Panc1 (cell line): ENCODE measurements around the gene PBXIP1. TPM values are rescaled to one million over a fixed set of nuclear protein-coding genes. Genes with fewer than 3 reads are reported as not detected.

Experiments
- ATAC-seq: fragments of 200-7000 bp; cut with Tn5 transposase; 2 replicates; pipeline ENCODE4 v1.9.1; 2020; ENCODE audit warnings: mild to moderate bottlenecking, moderate library complexity
- BruUV-seq: library from RNA; stranded (reverse); fragments of 400-500 nt; replicated peaks from 2 replicates; lab custom pipeline; 2021; lab: Mats Ljungman, UMichigan
- CTCF ChIA-PET: fragments of 300-600 bp; sonication (Branson Sonifier 250); formaldehyde crosslinking; loops from one replicate; lab custom pipeline; 2022; ENCODE audit warnings: antibody characterized with exemption; lab: Charles Lee
- POLR2A ChIA-PET: fragments of 300-600 bp; sonication (Branson Sonifier 250); formaldehyde crosslinking; loops from one replicate; lab custom pipeline; 2022; ENCODE audit warnings: antibody characterized with exemption; lab: Charles Lee
- DNase-seq: peaks from one replicate; pipeline ENCODE4 v3.0.0-alpha.2; 2010; ENCODE audit warnings: low read depth, low spot score
- H3K27ac ChIP-seq: 2 replicates; pipeline ENCODE4 v1.5.1; 2011; ENCODE audit warnings: mild to moderate bottlenecking, low read length, inconsistent platforms
- H3K27me3 ChIP-seq: fragments of 200-500 bp; sonication (Bioruptor generic); 2 replicates; pipeline ENCODE4 v1.6.0; 2014; ENCODE audit warnings: low read length, inconsistent platforms; ENCODE audit not compliant: control insufficient read depth, insufficient read depth
- H3K36me3 ChIP-seq: fragments of 200-500 bp; sonication (Bioruptor generic); 2 replicates; pipeline ENCODE4 v1.5.1; 2014; ENCODE audit warnings: inconsistent platforms, mild to moderate bottlenecking, low read length, moderate library complexity; ENCODE audit not compliant: control insufficient read depth, insufficient read depth
- H3K4me1 ChIP-seq: 2 replicates; pipeline ENCODE4 v1.5.1; 2011; ENCODE audit warnings: inconsistent platforms, mild to moderate bottlenecking, low read length, moderate library complexity; ENCODE audit not compliant: control insufficient read depth, insufficient read depth
- H3K4me3 ChIP-seq, 2 experiments: 2 replicates each; pipeline ENCODE4 v1.5.1; 2011 to 2012; ENCODE audit warnings: low read depth in 2 of 2, low read length in 2 of 2, mild to moderate bottlenecking in 2 of 2, inconsistent platforms in 1 of 2, moderate library complexity in 1 of 2
- H3K9me3 ChIP-seq: fragments of 200-500 bp; sonication (Bioruptor generic); 2 replicates; pipeline ENCODE4 v1.5.1; 2014; ENCODE audit warnings: low read depth, mild to moderate bottlenecking, inconsistent platforms, low read length, moderate library complexity; ENCODE audit not compliant: control insufficient read depth, insufficient read depth
- CTCF ChIP-seq: fragments of 450-650 bp; IDR thresholded peaks from 2 replicates; pipeline ENCODE4 v1.5.1; 2017; ENCODE audit warnings: mild to moderate bottlenecking
- POLR2AphosphoS5 ChIP-seq: IDR thresholded peaks from 2 replicates; pipeline ENCODE4 v1.6.1; 2012; ENCODE audit warnings: mild to moderate bottlenecking, low read depth, low read length, moderate library complexity
- SIN3A ChIP-seq: IDR thresholded peaks from 2 replicates; pipeline ENCODE4 v1.6.1; 2012; ENCODE audit warnings: low read depth, mild to moderate bottlenecking, low read length, moderate library complexity, borderline replicate concordance; ENCODE audit not compliant: insufficient read depth
- TCF7L2 ChIP-seq: IDR thresholded peaks from 2 replicates; pipeline ENCODE4 v1.6.1; 2011; ENCODE audit warnings: mild to moderate bottlenecking, low read depth, low read length, inconsistent platforms
- in situ Hi-C: cut with HindIII; loops from 2 replicates; pipeline ENCODE4 v1.10.0; 2016; ENCODE audit warnings: low sequenced_read_pairs, low pct_unique_long_range_greater_than_20kb
- intact Hi-C: fragments of 100-400 bp; cut with micrococcal nuclease; formaldehyde crosslinking; loops from one replicate; pipeline ENCODE4 v1.10.0; 2022; ENCODE audit not compliant: unreplicated experiment
- total RNA-seq: library from RNA; stranded (reverse); gene quantifications from one replicate; pipeline ENCODE4 v1.2.1, GENCODE V29; 2021; ENCODE audit not compliant: unreplicated experiment
- TF ChIP-seq, protein P1 (sequence below), 2 experiments: IDR thresholded peaks; 2 replicates each; pipeline ENCODE4 v1.6.1; 2011 to 2012; ENCODE audit warnings: low read depth in 2 of 2, control low read depth in 1 of 2, low read length in 1 of 2, mild to moderate bottlenecking in 1 of 2, moderate library complexity in 1 of 2; ENCODE audit not compliant: insufficient read depth in 1 of 2

PBXIP1 gene
- total RNA-seq, 1 experiment from 2014 or later = 40.7 TPM

DNA sequence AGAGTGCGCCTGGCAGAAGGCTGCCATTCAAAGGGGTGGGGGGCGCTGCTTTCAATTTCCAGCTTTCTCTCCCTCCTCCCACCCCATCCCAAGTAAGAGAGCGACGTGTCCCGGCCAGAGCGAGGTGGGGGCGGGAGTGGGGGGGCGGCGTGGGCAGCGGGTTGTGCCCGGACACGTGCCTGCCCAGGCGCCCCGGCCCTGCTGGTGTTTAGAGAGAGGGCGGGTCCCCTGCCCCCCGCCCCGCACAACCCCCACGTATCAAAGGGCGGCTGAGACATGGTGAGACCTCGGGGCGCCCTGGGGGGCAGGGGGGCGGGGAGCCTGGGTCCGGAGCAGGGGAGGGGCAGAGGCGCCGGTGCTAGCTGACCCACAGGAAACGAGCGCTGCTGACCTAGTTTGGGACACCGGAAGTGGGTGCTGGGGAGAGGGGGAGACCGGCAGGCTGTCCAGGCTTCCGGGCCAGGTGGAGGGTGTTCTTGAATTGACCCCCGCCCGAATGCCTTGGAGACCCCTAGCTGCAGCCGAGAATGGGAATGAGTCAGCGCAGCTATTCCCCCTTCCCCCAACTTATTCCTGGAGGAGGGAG is 48.0 kb upstream of the PBXIP1 start:
- peaks cover 48% of the 10 kb centered on the region for H3K4me1 ChIP-seq
- ChIA-PET CTCF (no interaction called here), POLR2A (no interaction called here)
- peak overlapping the region; percentile 99 for H3K27ac ChIP-seq
- peaks cover 5% of the 10 kb centered on the region; the same call in 1 of the 2 replicates for H3K36me3 ChIP-seq
- H3K4me3 ChIP-seq = peak overlapping the region; percentile 80 to 98
- BruUV-seq = no TSS peak
- DNase-seq = no peak
- H3K27me3 ChIP-seq = no peaks in the 10 kb centered on the region
- no peaks in the 10 kb centered on the region for H3K9me3 ChIP-seq
- in situ Hi-C loops = no loop called here
- intact Hi-C loops = loop anchor here (5.0 kb wide), 1 partner anchor 277 kb away; no protein-coding TSS in a partner anchor
- TF ChIP-seq SIN3A = 0 out of 2 replicates have a peak, but pooled peaks have one; percentile 33
- TF ChIP-seq, protein P1, sequence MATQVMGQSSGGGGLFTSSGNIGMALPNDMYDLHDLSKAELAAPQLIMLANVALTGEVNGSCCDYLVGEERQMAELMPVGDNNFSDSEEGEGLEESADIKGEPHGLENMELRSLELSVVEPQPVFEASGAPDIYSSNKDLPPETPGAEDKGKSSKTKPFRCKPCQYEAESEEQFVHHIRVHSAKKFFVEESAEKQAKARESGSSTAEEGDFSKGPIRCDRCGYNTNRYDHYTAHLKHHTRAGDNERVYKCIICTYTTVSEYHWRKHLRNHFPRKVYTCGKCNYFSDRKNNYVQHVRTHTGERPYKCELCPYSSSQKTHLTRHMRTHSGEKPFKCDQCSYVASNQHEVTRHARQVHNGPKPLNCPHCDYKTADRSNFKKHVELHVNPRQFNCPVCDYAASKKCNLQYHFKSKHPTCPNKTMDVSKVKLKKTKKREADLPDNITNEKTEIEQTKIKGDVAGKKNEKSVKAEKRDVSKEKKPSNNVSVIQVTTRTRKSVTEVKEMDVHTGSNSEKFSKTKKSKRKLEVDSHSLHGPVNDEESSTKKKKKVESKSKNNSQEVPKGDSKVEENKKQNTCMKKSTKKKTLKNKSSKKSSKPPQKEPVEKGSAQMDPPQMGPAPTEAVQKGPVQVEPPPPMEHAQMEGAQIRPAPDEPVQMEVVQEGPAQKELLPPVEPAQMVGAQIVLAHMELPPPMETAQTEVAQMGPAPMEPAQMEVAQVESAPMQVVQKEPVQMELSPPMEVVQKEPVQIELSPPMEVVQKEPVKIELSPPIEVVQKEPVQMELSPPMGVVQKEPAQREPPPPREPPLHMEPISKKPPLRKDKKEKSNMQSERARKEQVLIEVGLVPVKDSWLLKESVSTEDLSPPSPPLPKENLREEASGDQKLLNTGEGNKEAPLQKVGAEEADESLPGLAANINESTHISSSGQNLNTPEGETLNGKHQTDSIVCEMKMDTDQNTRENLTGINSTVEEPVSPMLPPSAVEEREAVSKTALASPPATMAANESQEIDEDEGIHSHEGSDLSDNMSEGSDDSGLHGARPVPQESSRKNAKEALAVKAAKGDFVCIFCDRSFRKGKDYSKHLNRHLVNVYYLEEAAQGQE (IDR thresholded peaks at IDR 0.05; ENCODE audit: insufficient read depth in 1 of 2, low read depth in 2 of 2, low read length in 1 of 2) = no peak
- ATAC-seq = peak; percentile 20

- POLR2A ChIA-PET = no interaction called here
- CTCF ChIA-PET = no interaction called here
- intact Hi-C loops (loop anchor here (5.0 kb wide), 1 partner anchor 276 kb away; no protein-coding TSS in a partner anchor), in situ Hi-C loops (no loop called here)
- Histone ChIP-seq H3K27me3 (no peaks in the 10 kb centered on the region), H3K9me3 (no peaks in the 10 kb centered on the region), H3K36me3 (peaks cover 5% of the 10 kb centered on the region; the same call in 1 of the 2 replicates), H3K4me1 (peaks cover 45% of the 10 kb centered on the region), H3K4me3 (peak overlapping the region; percentile 80 to 98), H3K27ac (peak overlapping the region; percentile 99)
- no peak for ATAC-seq
- TF ChIP-seq SIN3A (0 out of 2 replicates have a peak, but pooled peaks have one; percentile 53), TCF7L2 (no peak)
- DNase-seq = no peak
- TSS peak; percentile 38 for BruUV-seq
Measured at GRCh38 chr1:155003227-155003765, 47.4 kb upstream of the PBXIP1 start.

GRCh38 chr1:155002464-155003226 is 46.7 kb upstream of the PBXIP1 start, which contains the start of gene ZBTB7B:
ZBTB7B (plus strand) TSS chr1:155002802; CDS start chr1:155014661, 11,859 bp downstream.
- ChIA-PET CTCF (interaction anchor here (0.6 to 1.8 kb wide), 3 partner anchors 15 to 31 kb away, joined by 3 to 6 read pairs (median 5); no protein-coding TSS in a partner anchor), POLR2A (interaction anchor here (0.6 to 0.7 kb wide), 2 partner anchors 23 to 41 kb away, joined by 3 read pairs; no protein-coding TSS in a partner anchor)
- Histone ChIP-seq H3K27ac (peak within 1 kb of the TSS; percentile 99), H3K27me3 (no peaks in the 10 kb centered on the region), H3K4me1 (peaks cover 39% of the 10 kb centered on the region), H3K4me3 (peak within 1 kb of the TSS; percentile 80 to 98), H3K36me3 (peaks cover 5% of the 10 kb centered on the region; the same call in 1 of the 2 replicates), H3K9me3 (no peaks in the 10 kb centered on the region)
- TF ChIP-seq SIN3A (no peak), TCF7L2 (no peak), POLR2AphosphoS5 (no peak; the same call in 1 of the 2 replicates), CTCF (no peak)
- TF ChIP-seq, protein P1 (IDR thresholded peaks at IDR 0.05; ENCODE audit: insufficient read depth in 1 of 2, low read depth in 2 of 2, low read length in 1 of 2) = no peak
- peak; percentile 17 for ATAC-seq
- in situ Hi-C loops (no loop called here), intact Hi-C loops (loop anchor here (5.0 kb wide), 1 partner anchor 275 kb away; no protein-coding TSS in a partner anchor)
- no TSS peak for BruUV-seq
- DNase-seq = no peak
